HAP-1 (cell line): ENCODE data around the gene PCK1.
"Not testable (repeated sequence)": the region's sequence is repeated elsewhere in the genome, so short reads cannot be mapped to it uniquely, and the experiment has no call there.

Experiments used
- DNase-seq, 2 experiments: peaks; one replicate each; pipeline ENCODE4 v3.0.0-alpha.2; 2016 to 2020; ENCODE audit warnings: low spot score in 2 of 2
- H3K27me3 ChIP-seq: fragments of 250-450 bp; sonication (Bioruptor Pico); 2 replicates; pipeline ENCODE4 v1.5.1; 2020; ENCODE audit warnings: low read depth, mild to moderate bottlenecking, moderate library complexity
- H3K36me3 ChIP-seq: fragments of 250-450 bp; sonication (Bioruptor Pico); replicated peaks from 2 replicates; pipeline ENCODE4 v1.5.1; 2020; ENCODE audit warnings: mild to moderate bottlenecking
- H3K4me1 ChIP-seq: fragments of 250-450 bp; sonication (Bioruptor Pico); 2 replicates; pipeline ENCODE4 v1.5.1; 2020; ENCODE audit warnings: mild to moderate bottlenecking
- H3K4me3 ChIP-seq: fragments of 250-450 bp; sonication (Bioruptor Pico); 2 replicates; pipeline ENCODE4 v1.5.1; 2020; ENCODE audit warnings: mild to moderate bottlenecking, moderate library complexity
- H3K9me3 ChIP-seq: fragments of 250-450 bp; sonication (Bioruptor Pico); 2 replicates; pipeline ENCODE4 v1.5.1; 2020; ENCODE audit warnings: mild to moderate bottlenecking, moderate library complexity
- in situ Hi-C: fragments of 300-500 bp; cut with MboI; formaldehyde crosslinking; loops from 3 replicates; pipeline ENCODE4 v1.14.3; 2020; ENCODE audit warnings: low sequenced_read_pairs, inconsistent platforms, mixed read lengths

Gene PCK1

DNA sequence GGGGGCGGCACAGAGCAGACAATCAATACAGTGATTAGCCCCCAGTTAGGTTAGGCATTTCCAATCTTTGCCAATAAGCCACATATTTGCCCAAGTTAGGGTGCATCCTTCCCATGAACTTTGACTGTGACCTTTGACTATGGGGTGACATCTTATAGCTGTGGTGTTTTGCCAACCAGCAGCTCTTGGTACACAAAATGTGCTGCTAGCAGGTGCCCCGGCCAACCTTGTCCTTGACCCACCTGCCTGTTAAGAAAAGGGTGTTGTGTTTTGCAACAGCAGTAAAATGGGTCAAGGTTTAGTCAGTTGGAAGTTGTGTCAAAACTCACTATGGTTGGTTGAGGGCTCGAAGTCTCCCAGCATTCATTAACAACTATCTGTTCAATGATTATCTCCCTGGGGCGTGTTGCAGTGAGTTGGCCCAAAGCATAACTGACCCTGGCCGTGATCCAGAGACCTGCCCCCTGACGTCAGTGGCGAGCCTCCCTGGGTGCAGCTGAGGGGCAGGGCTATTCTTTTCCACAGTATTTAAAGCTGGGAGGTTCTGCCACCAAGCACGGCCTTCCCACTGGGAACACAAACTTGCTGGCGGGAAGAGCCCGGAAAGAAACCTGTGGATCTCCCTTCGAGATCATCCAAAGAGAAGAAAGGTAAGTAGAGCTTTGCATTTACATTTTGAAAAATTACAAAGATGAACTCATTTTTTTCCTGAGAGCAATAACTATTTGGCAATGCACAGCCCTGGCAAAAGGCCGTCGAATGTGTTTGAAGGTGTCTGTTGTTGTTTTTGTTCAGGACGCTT lies at the start of gene PCK1:
PCK1 (plus strand) TSS at position 557 of the 802 bp plus-strand sequence. CDS start 302 bp downstream, outside the sequence.
- in situ Hi-C loops: no loop called here
- Histone ChIP-seq H3K4me3 (no peak within 1 kb of the TSS), H3K9me3 (no peaks in the 10 kb centered on the region), H3K4me1 (no peaks in the 10 kb centered on the region), H3K36me3 (no peaks in the 10 kb centered on the region), H3K27me3 (peaks cover 24% of the 10 kb centered on the region)
- peak in 1 of 2 experiments; percentile 42 for DNase-seq

DNA sequence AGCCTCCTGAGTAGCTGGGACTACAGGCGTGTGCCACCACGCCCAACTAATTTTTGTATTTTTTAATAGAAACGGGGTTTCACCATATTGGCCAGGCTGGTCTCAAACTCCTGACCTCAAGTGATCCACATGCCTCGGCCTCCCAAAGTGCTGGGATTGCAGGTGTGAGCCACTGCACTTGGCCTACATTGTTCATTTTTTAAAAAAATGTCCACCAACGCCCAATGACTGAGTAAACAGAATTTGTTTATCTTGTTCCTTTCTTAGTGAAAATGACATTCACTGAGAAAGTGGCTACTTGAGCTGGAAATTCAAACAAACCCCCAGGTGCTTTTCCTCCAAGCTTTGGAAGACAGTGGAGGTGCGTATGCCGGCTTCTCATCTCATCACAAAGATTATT lies 49.2 kb upstream of the PCK1 start:
- H3K36me3 ChIP-seq, H3K9me3 ChIP-seq, DNase-seq, H3K27me3 ChIP-seq, H3K4me3 ChIP-seq, H3K4me1 ChIP-seq: not testable (repeated sequence)
- in situ Hi-C loops: loop anchor here (5.0 kb wide), 1 partner anchor 696 kb away; no protein-coding TSS in a partner anchor

DNA sequence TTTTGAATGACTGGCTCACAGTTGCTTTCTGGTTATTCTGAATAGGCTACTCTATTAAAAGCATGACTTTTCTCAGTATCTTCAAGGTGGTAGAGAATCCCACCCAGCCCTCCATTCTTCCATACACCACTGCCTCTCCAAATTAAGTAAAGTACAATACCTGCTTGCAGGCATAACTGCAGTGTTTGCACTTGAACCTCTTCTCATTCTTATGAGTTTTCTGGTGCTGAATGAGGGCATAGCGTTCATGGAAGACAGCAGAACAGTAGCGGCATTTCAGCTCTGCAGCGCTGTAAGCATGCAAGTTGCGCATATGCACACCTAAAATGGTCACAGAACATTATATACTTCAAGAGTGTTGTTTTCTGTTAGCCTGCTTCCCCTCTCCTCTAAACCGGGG lies 48.5 kb upstream of the PCK1 start:
- H3K36me3 ChIP-seq: no peaks in the 10 kb centered on the region
- H3K9me3 ChIP-seq: no peaks in the 10 kb centered on the region
- no peak overlapping the region for H3K4me3 ChIP-seq
- H3K4me1 ChIP-seq: no peaks in the 10 kb centered on the region; the same call in 1 of the 2 replicates
- H3K27me3 ChIP-seq: no peaks in the 10 kb centered on the region
- in situ Hi-C loops: loop anchor here (5.0 kb wide), 1 partner anchor 695 kb away; no protein-coding TSS in a partner anchor
- DNase-seq: no peak

DNA sequence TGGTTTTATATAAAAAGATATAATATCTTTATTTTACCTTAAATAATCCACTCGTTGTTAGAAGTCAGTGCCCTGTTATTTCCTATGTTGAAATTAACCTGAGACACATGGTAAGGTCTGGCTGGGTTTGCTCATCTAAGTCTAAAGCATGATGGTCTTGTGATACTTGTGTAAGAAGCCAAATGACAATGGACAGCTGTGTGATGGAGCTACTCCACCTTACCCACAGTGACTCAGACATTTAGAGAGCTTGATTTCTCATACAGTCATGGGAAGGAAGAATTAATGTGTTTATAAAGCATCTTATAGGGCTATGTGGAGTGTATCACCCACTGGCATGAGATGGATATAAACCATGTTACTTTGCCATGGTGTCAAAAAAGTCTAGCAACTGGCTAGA lies 47.7 kb upstream of the PCK1 start:
- no peaks in the 10 kb centered on the region for H3K36me3 ChIP-seq
- no peaks in the 10 kb centered on the region for H3K9me3 ChIP-seq
- H3K4me1 ChIP-seq: no peaks in the 10 kb centered on the region; the same call in 1 of the 2 replicates
- H3K27me3 ChIP-seq: no peaks in the 10 kb centered on the region
- in situ Hi-C loops: loop anchor here (5.0 kb wide), 1 partner anchor 694 kb away; no protein-coding TSS in a partner anchor
- H3K4me3 ChIP-seq: no peak overlapping the region
- no peak for DNase-seq

DNA sequence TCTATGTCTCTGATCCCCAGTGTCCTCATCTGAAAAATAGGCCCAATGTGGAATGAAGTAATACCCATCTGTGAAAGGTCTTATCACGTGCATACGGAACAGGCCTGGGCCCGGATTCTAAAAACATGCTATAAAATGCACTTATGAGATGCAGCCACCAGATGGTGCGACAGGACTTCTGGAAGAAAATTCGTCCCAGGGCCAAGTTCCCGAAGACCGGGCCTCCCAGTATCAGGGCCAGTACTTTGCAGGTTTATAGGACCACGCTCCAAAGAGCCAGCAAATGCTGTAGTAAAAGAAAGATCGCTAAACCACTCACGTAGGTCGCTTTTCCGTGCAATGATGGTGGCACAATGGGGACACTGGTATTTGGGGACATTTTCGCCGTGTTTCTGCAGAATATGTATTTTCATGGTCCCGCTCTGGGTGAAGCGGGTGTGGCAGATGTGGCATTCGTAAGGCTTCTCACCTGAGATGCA lies 46.6 kb upstream of the PCK1 start:
- in situ Hi-C loops: loop anchor here (5.0 kb wide), 1 partner anchor 693 kb away; no protein-coding TSS in a partner anchor
- DNase-seq: peak; percentile 39 to 78
- H3K4me3 ChIP-seq: no peak overlapping the region

DNA sequence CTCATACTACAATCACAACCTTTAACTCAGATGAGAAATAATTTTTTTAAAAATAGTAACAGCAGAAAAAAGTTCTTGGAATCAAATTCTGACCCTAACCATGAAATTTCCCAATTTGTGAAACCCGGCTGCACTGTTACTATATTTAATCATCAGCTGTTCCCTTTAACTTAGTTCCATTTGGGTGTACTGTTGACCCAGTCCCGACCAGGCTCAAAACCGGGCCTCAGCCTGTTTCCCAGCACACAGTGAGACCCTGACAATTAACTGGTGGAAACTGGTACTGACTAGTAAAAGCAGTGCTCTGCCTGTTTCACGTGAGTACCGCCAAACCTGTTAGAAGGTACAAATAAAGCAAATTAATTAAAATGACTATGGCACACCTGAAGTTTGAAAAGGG lies 43.0 kb upstream of the PCK1 start:
- no peak for DNase-seq
- Histone ChIP-seq H3K36me3 (no peaks in the 10 kb centered on the region), H3K27me3 (no peaks in the 10 kb centered on the region), H3K9me3 (no peaks in the 10 kb centered on the region), H3K4me1 (peaks cover 8% of the 10 kb centered on the region), H3K4me3 (no peak overlapping the region)
- in situ Hi-C loops: no loop called here

More for the DNA sequence above, 46.6 kb upstream of the PCK1 start:
- H3K9me3 ChIP-seq: no peaks in the 10 kb centered on the region
- no peaks in the 10 kb centered on the region for H3K27me3 ChIP-seq
- H3K4me1 ChIP-seq: no peaks in the 10 kb centered on the region; the same call in 1 of the 2 replicates
- no peaks in the 10 kb centered on the region for H3K36me3 ChIP-seq

DNA sequence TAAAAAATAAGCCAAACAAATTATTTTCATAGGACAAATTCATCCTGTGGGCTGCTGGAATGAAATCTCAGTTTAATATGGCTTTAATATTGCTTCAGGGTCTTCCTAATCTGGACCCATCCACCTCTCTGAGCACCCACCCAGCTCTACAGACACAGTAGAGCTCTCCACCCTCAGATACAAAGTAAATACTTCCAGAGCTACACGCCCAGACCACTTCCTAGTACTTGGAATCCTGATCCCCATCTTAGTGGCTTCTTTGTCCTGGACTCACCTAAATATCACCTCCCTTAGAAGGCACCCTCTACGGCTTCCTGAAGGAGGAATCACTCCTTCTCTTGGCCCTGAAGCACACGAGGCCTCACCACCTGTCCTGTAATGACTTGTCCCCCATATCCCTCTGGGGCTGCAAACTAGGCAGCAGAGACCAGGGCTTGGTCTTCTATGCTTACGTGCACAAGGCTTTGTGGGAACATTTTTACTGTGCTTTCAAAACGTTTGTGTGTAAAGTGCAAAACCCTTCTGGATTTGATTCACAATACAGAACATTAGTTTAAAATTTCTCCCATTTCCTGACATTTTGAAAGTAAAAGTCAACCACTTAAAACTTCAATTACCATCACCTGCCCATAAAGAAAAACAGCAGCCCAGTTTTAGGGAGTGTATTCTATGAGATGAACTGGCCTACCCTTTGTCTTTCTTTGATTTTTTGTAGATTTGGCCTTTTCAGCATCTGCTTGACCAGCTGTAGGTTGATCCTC lies 38.4 kb upstream of the PCK1 start:
- Histone ChIP-seq H3K36me3 (no peaks in the 10 kb centered on the region), H3K27me3 (no peaks in the 10 kb centered on the region), H3K4me1 (peaks cover 17% of the 10 kb centered on the region), H3K9me3 (no peaks in the 10 kb centered on the region), H3K4me3 (no peak overlapping the region)
- in situ Hi-C loops: loop anchor here (5.0 kb wide), 1 partner anchor 70 kb away; no protein-coding TSS in a partner anchor
- peak in 1 of 2 experiments; percentile 43 for DNase-seq

DNA sequence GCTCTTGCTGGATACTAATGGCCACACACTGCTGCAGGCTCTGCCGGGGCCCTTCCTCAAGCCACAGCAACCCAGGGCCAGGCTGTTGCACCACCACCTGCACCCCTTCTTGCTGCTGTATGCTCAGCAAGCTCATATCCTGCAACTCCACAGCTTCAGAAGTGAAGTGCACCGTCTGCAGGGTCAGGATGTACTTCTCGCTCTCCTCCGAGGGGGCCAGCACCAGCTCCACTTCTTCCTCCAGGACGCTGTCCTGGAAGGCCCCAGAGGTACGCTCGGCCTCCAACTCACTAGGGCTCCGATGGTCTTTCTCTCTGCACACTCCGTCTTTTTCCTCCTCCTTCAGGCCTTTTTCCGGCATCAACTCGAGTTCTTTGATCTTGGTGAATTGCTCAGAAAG lies 37.1 kb upstream of the PCK1 start:
- H3K9me3 ChIP-seq: no peaks in the 10 kb centered on the region
- H3K4me1 ChIP-seq: peaks cover 17% of the 10 kb centered on the region
- no peaks in the 10 kb centered on the region for H3K36me3 ChIP-seq
- in situ Hi-C loops: loop anchor here (5.0 kb wide), 1 partner anchor 69 kb away; no protein-coding TSS in a partner anchor
- DNase-seq: no peak
- H3K27me3 ChIP-seq: no peaks in the 10 kb centered on the region
- H3K4me3 ChIP-seq: no peak overlapping the region

DNA sequence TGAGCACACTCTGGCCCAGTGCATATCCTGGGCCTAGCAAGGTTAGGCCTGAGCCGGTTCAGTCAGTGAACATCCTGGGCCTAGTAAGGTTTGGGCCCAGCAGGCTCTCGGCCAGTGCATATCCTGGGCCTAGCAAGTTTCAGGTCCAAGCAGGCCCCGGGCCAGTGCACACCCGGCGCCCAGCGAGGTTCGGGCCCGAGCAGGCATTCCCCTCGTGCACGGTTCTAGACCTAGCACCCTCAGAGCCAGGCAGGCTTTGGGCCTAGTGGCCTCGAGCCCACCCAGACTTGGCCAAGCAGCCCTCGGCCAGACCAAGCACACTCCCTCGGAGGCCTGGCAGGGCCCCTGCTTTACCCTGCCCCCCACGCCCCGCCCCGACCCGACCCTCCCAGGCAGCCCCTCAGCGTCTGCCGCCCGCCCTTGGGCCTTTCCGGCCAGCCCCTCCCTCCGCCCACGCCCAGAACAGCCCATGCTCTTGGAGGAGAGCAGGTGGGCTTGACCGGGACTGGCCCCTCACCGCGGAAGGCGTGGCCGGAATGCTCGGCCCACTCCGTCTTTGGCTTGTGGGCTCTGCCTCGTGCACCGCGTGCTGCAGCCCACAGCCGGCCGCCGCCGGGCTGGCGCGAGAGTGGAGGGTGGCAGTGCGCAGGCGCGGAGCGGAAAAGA lies 36.3 kb upstream of the PCK1 start, which contains the start of gene CTCFL:
CTCFL (minus strand) TSS at position 630 of the 666 bp plus-strand sequence. CDS start 935 bp downstream, outside the sequence.
- peaks cover 17% of the 10 kb centered on the region for H3K4me1 ChIP-seq
- no peaks in the 10 kb centered on the region for H3K9me3 ChIP-seq
- in situ Hi-C loops: loop anchor here (5.0 kb wide), 1 partner anchor 68 kb away; no protein-coding TSS in a partner anchor
- no peaks in the 10 kb centered on the region for H3K36me3 ChIP-seq
- no peak for DNase-seq
- H3K27me3 ChIP-seq: no peaks in the 10 kb centered on the region
- H3K4me3 ChIP-seq: no peak within 1 kb of the TSS

DNA sequence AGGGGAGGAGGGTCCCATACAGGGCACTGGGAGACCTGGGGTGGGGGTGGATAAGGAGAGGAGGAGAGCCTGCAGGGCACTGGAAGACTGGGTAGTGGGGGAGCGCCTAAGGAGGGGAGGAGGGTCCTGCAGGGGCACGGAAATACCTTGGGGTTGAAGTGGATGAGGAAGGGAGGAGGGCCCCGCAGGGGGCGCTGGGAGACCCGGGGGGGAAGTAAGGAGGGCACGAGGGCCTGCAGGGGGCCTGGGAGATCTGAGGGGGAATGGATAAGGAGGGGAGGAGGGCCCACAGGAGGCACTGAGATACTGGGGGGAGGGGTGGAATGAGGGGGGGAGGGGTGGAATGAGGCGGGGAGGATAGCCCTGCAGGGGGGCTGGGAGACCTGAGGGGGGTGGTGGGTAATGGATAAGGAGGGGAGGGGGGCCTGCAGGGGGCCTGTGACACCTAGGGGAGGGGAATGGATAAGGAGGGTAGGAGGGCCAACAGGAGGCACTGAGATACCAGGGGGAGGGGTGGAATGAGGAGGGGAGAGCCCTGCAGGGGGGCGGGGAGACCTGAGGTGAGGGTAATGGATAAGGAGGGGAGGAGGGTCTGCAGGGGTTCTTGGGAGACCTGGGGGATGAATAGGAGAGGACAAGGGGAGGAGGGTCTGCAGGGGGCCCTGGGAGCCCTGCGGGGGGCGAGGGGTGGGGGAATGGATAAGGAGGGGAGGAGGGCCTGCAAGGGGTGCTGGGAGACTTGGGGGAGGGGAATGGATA lies 35.4 kb upstream of the PCK1 start:
- Histone ChIP-seq H3K4me3 (no peak overlapping the region), H3K9me3 (no peaks in the 10 kb centered on the region), H3K27me3 (no peaks in the 10 kb centered on the region), H3K36me3 (no peaks in the 10 kb centered on the region), H3K4me1 (peaks cover 17% of the 10 kb centered on the region)
- DNase-seq: no peak
- in situ Hi-C loops: no loop called here

DNA sequence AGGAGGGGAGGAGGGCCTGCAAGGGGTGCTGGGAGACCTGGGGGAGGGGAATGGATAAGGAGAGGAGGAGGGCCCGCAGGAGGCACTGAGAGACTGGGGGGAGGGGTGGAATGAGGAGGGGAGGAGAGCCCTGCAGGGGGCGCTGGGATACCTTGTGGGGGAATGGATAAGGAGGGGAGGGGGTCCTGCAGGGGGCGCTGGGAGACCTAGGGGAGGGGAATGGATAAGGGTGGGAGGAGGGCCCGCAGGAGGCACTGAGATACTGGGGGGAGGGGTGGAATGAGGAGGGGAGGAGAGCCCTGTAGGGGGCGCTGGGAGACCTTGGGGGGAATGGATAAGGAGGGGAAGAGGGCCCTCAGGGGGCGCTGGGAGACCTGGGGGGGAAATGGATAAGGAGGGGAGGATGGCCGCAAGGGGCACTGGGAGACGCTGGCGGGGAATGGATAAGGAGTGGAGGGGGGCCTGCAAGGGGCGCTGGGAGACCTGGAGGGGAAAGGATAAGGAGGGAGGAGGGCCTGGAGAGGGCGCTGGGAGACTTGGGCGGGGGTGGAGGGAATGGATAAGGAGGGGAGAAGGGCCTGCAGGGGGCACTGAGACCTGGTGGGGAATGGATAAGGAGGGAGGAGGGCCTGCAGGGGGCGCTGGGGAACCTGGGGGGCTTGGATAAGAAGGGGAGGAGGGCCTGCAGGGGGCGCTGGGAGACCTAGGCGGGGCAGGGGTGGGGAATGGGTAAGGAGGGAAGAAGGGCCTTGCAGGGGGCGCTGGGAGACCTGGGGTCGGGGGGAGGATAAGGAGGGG lies 34.6 kb upstream of the PCK1 start:
- Histone ChIP-seq H3K9me3 (no peaks in the 10 kb centered on the region), H3K4me1 (peaks cover 17% of the 10 kb centered on the region), H3K36me3 (no peaks in the 10 kb centered on the region), H3K27me3 (no peaks in the 10 kb centered on the region), H3K4me3 (no peak overlapping the region)
- DNase-seq: peak in 1 of 2 experiments; percentile 69
- in situ Hi-C loops: no loop called here

DNA sequence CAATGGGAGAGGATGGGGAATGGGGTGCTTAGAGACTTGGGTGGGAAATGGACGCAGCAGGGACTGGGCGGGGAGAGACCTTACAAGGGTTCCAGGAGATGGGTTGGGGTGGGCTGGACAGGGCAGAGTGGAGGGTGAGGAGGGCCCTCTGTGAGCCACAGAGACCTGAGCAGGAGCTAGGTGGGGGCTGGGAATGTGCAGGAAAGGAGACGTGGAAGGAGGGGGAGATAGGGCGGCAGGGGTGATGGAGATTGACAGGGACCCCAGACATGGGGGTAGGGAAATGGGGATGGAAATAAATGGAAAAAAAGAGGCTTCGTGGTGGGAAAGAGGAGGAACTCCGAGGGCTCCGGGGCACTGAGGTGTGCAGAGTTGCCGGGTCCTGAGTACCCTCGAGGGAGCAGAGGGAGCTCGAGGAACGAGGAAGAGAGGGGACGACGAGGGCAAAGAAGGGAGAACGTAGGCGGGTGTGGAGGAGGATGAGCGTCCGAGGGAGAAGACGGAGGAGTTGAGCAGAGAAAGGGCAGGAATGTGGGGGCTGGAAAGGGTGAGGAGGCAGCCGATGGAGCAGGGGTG lies 33.9 kb upstream of the PCK1 start:
- no peaks in the 10 kb centered on the region for H3K36me3 ChIP-seq
- in situ Hi-C loops: no loop called here
- no peaks in the 10 kb centered on the region for H3K27me3 ChIP-seq
- no peaks in the 10 kb centered on the region for H3K9me3 ChIP-seq
- peaks cover 17% of the 10 kb centered on the region for H3K4me1 ChIP-seq
- no peak for DNase-seq
- H3K4me3 ChIP-seq: no peak overlapping the region
